G401 (cell line): Measurements from ENCODE around the gene UMOD. TPM values are rescaled to one million over a fixed set of nuclear protein-coding genes. Genes with fewer than 3 reads are reported as not detected.

Experiments
- DNase-seq: peaks from one replicate; pipeline ENCODE4 v3.0.0-alpha.2; 2015; ENCODE audit warnings: low spot score
- in situ Hi-C: cut with HindIII; loops from 2 replicates; pipeline ENCODE4 v1.10.0; 2016; ENCODE audit warnings: low sequenced_read_pairs, mixed read lengths
- total RNA-seq: library from RNA; depleted of rRNA; stranded (reverse); fragments of >200 nt; shearing (Covaris generic); gene quantifications from 2 replicates; pipeline ENCODE4 v1.2.3, GENCODE V29; 2014; rRNA removed

UMOD gene
- total RNA-seq, 1 experiment from 2014 or later, result not detected

DNA sequence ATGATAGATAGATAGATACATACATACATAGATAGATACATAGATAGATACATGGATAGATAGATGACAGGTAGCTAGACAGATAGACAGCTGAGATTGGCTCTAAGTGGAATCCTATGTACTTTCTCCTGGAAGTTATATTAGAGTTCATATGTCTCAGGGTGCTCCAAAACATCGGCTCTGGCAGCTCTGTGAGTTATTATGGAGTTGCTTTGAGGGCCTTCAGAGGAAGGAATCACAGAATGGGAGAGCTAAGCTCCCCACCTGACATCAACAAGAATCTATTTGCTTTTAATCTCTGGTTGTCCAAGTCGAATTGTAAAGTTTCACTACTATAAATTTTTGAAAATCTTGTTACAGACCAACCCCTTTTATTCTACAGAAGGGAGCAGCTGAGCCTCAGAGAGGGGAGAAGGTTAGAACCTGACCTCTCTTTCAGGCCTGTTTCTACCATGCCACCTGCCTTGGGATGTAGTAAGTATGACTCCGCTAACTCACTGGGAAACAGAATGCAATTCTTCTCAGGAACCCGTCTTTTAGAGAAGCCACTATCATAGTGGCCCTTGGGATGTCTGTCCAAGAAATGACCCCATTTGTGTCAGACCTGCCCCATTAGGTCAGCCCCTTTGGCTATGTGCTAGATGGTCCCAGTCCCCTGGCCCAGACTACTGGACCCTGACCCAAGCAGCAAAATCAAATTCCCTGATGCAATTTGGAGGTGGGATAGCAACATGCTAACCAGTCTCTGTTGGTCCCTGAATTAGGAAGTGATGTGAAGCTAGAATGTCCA, 43.5 kb downstream of the UMOD start:
- DNase-seq, result no peak
- in situ Hi-C loops, result no loop called here

- in situ Hi-C loops, result no loop called here
- no peak for DNase-seq
These were observed 44.2 kb downstream of the UMOD start for GRCh38 chr16:20308266-20308665.

DNA sequence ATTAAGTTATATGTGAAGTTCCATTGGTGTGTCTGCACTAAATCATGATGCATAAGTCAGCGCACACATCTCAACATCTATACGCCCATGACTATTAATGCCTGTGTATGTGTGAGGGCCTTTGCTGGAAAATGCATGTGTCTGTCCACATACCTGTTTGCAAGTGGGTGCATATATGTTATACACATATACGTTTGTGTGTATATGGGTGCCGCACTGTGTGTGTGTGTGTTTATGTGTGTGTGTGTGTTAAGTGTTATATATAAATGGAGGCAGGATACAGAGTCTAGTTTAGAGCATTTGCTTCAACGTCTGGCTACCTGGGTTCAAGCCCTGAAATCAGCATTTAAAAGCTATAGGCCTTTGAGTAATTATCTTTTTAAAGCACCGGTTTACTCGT, 44.7 kb downstream of the UMOD start:
- no peak for DNase-seq
- in situ Hi-C loops, result no loop called here

GRCh38 chr16:20307240-20307671, 45.3 kb downstream of the UMOD start:
- in situ Hi-C loops, result no loop called here
- no peak for DNase-seq

GRCh38 chr16:20306401-20306800, 46.1 kb downstream of the UMOD start:
- in situ Hi-C loops, result no loop called here
- DNase-seq, result no peak

GRCh38 chr16:20303012-20303411, 49.5 kb downstream of the UMOD start:
- DNase-seq, result no peak
- in situ Hi-C loops, result no loop called here

DNA sequence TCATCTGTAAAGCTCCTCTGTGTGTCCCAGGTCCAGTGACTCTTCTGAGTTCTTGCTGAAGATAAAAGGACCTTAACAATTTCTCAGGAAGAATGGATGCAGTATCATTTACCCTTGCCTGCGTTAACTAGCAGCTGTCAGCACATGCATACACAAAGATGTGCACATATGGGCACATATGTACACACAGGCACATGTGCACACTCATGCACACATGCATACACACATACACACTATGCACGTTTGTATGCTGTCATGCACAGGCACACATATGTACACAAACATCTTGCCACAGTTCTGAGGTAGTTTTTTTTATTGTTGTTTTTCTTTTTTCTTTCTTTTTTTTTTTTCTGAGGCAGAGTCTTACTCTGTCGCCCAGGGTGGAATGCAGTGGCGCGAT, 50.1 kb downstream of the UMOD start:
- in situ Hi-C loops, result no loop called here
- DNase-seq, result no peak

GRCh38 chr16:20301840-20302239, 50.7 kb downstream of the UMOD start:
- no peak for DNase-seq
- in situ Hi-C loops, result no loop called here

DNA sequence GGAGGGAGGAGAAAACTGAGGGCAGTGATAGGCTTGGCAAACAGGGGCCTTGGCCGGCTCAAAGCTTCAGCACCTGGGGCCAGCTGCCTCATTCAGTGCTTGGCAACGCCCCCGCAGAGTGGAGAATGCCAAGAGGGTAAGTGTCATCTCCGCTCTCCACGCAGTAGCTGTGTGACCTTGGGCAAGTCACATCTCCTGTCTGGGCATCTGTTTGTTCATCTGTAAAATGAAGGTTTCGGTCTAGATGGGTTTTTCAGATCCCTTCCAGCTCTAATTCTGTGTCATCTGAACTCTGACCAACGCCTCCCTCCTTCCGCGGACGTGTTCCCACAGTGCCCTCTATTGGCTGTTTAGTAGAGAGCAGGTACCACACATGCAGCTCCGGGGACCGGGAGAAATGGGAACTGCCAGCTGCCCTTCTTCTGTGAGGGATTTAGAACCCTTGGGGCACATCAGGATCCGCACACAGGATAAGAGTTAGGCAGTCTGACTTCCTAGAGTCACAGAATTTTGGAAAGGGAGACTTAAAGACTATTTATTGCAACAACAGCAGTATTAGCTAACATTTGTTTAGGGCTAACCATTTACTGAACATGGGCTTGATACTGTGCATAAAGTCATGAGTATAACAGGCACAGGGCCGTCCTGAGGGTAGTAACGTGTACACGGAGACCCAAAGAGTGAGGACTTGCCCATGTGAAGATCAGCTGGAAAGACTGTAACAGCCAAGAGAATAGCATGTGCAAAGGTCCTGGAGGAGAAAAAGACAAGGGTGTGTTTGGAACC, 52.0 kb downstream of the UMOD start:
- peak; percentile 23 for DNase-seq
- in situ Hi-C loops, result no loop called here

DNA sequence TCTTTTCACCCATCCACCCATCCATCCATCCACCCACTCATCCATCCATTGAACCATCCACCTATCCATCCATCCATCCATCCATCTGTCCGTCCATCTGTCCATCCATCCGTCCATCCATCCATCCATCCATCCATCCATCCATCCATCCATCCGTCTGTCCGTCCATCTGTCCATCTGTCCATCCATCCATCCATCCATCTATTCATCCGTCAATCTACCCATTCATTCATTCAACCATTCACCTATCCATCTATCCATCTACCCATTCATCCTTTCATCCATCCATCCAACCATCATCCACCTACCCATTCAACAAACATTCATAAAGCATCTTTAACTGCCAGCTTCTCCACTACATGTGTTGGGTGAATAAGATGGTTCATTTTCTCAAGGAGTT, 54.1 kb downstream of the UMOD start:
- in situ Hi-C loops, result no loop called here
- no peak for DNase-seq

DNA sequence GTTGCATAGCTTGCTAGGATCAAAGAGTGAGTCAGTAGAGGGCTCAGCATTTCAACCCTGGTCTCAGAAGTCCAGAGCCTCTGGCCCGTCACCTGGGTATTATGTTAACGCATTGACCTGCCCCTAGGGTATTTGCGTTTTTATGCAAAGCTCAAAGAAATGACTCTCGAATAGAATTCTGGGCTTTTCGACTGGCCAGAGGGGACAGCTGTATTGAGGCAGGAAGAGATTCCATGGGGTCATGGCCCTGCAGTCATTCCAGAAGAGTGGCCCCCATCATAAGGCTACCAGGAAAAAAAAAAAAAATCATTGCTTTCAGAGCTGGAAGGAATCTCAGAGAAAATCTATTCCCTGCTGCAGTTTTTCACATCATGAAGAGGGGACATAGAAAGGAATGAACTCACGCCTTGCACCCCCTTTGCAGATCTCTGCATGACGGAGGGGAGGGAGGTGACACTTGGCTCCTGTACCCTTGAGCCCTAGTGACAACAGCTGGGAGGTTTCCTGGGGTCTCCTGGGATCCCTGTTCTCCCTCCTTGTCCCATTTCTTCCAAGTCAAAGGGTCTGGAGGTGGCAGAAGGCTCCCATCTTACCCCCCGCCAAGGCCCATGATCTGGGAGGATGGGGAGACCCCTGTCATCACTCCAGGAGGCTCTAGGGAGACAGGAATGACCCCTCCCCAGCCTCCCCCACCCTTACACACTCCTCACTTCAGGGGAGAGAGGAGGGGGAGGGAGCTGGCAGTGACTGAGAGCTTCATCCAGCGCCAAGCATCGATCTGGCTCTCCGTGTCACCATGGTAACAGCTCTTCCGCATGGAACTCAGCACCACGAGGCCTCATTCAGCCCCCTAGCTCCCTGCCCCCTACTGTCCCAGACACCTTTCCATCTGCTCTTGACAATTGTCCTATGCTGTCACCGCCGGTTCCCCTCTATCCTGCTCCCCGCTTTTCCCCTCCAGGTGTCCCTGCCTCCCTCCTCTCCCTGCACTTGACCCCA, 61.0 kb downstream of the UMOD start:
- in situ Hi-C loops, result no loop called here
- no peak for DNase-seq

- in situ Hi-C loops, result no loop called here
These were observed 62.9 kb downstream of the UMOD start for GRCh38 chr16:20289571-20289970.

DNA sequence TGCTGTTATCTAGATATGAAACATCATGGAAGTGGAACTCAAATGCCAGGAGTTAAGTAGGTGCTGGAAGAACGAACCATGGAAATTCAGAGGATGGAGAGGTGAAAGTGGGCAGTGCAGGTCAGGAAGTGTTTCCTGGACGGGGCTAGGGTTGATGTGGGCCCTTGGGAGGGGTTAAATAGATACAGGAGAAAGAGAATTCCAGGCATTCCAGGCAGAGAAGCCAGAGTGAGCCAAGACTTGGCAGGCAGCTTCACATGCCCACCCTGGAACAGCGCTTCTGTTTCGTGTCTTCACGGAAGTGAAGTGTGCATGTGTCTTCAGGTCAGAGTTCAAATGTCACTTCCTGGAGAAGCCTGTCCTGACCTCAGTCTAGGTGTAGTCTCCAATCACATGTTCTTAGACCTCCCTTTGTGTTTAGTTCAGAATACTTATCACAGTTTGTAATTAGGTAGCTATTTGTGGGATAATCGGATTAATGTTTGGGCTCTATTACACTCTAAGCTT, 66.5 kb downstream of the UMOD start:
- in situ Hi-C loops, result no loop called here
- DNase-seq, result no peak

More at GRCh38 chr16:20289571-20289970, 62.9 kb downstream of the UMOD start:
- no peak for DNase-seq

Other genes with a start within 250 kb of the UMOD start
- not detected in 2 replicates for gene GP2, start 25.2 kb downstream of the UMOD start, total RNA-seq
- not detected in 2 replicates for gene PDILT, start 52.0 kb upstream of the UMOD start, total RNA-seq
- not detected in 2 replicates for gene ACSM5, start 56.8 kb upstream of the UMOD start, total RNA-seq
- not detected in 2 replicates for gene ACSM2A, start 98.8 kb upstream of the UMOD start, total RNA-seq
- not detected in 2 replicates for gene ACSM2B, start 223.7 kb upstream of the UMOD start, total RNA-seq